Tibial nerve (tissue), 4 donors: ENCODE measurements around the gene FAM20A.

ENCODE experiments used
- EP300 ChIP-seq, 2 donors: sonication (generic); formaldehyde crosslinking; IDR thresholded peaks; one replicate each; pipeline ENCODE4 v1.6.1; 2017; ENCODE audit warnings: antibody characterized with exemption in 2 of 2, mild to moderate bottlenecking in 1 of 2
- POLR2A ChIP-seq, 2 donors: fragments of 450-650 bp; IDR thresholded peaks; one replicate each; pipeline ENCODE4 v1.6.1; 2017; ENCODE audit warnings: antibody characterized with exemption in 2 of 2, mild to moderate bottlenecking in 2 of 2, moderate library complexity in 2 of 2
- TF ChIP-seq, protein P1 (sequence below), 5 experiments: fragments of 200-600 bp in 3 of 5; fragments of 450-650 bp in 2 of 5; sonication (generic) in 3 of 5; IDR thresholded peaks; one replicate each; pipeline ENCODE4 v1.5.1; 2016 to 2019; ENCODE audit warnings: antibody characterized with exemption in 5 of 5, mild to moderate bottlenecking in 3 of 5, moderate library complexity in 2 of 5

DNA sequence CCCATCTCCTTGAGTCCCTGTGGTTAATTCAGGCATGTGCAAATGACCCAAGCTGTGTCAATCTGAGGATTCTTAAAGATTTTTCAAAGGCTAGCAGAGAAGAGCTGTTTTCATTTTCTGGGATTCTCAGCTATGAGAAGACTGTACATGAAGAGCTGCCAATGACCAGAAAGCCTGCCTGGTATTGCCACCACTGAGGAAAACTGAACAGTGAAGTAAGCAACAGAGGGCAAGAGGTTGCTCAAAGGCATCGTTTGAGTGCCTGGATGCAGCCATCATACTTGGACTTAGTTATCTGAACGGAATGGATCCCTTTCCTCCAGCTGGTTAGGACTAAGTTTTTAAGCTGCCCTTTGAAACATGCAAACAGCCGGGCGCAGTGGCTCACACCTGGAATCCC lies 38.4 kb downstream of the FAM20A start:
- TF ChIP-seq, protein P1, sequence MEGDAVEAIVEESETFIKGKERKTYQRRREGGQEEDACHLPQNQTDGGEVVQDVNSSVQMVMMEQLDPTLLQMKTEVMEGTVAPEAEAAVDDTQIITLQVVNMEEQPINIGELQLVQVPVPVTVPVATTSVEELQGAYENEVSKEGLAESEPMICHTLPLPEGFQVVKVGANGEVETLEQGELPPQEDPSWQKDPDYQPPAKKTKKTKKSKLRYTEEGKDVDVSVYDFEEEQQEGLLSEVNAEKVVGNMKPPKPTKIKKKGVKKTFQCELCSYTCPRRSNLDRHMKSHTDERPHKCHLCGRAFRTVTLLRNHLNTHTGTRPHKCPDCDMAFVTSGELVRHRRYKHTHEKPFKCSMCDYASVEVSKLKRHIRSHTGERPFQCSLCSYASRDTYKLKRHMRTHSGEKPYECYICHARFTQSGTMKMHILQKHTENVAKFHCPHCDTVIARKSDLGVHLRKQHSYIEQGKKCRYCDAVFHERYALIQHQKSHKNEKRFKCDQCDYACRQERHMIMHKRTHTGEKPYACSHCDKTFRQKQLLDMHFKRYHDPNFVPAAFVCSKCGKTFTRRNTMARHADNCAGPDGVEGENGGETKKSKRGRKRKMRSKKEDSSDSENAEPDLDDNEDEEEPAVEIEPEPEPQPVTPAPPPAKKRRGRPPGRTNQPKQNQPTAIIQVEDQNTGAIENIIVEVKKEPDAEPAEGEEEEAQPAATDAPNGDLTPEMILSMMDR (IDR thresholded peaks at IDR 0.05): no peak
- TF ChIP-seq POLR2A (IDR thresholded peaks at IDR 0.05): no peak
- no peak for TF ChIP-seq EP300 (IDR thresholded peaks at IDR 0.05)
